H1 (cell line): ENCODE data around the gene PHAX. TPM values are rescaled to one million over a fixed set of nuclear protein-coding genes. Genes with fewer than 3 reads are reported as not detected.
"Not testable (repeated sequence)": the region's sequence is repeated elsewhere in the genome, so short reads cannot be mapped to it uniquely, and the experiment has no call there.

Experiments used
- CTCF ChIA-PET: fragments of 300-600 bp; sonication (Branson Sonifier 250); formaldehyde crosslinking; loops from one replicate; lab custom pipeline; 2021; ENCODE audit not compliant: partially characterized antibody; lab: Charles Lee
- POLR2A ChIA-PET: fragments of 300-600 bp; sonication (Branson Sonifier 250); formaldehyde crosslinking; loops from one replicate; lab custom pipeline; 2021; ENCODE audit warnings: inconsistent platforms; ENCODE audit not compliant: partially characterized antibody; lab: Charles Lee
- DNase-seq, 2 experiments: peaks; one replicate each; pipeline versions ENCODE4 v3.0.0 to v3.0.0-alpha.2; 2010 to 2022; ENCODE audit warnings: low spot score in 2 of 2, low read depth in 1 of 2, mixed read lengths in 1 of 2
- FAIRE-seq: peaks from 2 replicates; lab custom pipeline; 2011; peaks lifted over from hg19 to GRCh38; lab: Jason Lieb, UNC
- H2AFZ ChIP-seq: 2 replicates; pipeline ENCODE4 v1.8.1; 2012; ENCODE audit warnings: low read length, inconsistent platforms
- H2AK5ac ChIP-seq: 2 replicates; pipeline ENCODE4 v1.6.1; 2013; ENCODE audit warnings: low read depth, low read length
- H2BK120ac ChIP-seq: replicated peaks from 2 replicates; pipeline ENCODE3; 2013; ENCODE audit warnings: low read depth, low read length, inconsistent platforms
- H2BK12ac ChIP-seq: 2 replicates; pipeline ENCODE4 v1.6.1; 2013; ENCODE audit warnings: low read depth, low read length
- H2BK15ac ChIP-seq: 2 replicates; pipeline ENCODE4 v1.6.1; 2013; ENCODE audit warnings: low read length
- H2BK20ac ChIP-seq: 2 replicates; pipeline ENCODE4 v1.6.1; 2013; ENCODE audit warnings: low read length
- H2BK5ac ChIP-seq: 2 replicates; pipeline ENCODE4 v1.6.1; 2013; ENCODE audit warnings: low read depth, low read length
- H3K14ac ChIP-seq: 2 replicates; pipeline ENCODE4 v1.6.1; 2013; ENCODE audit warnings: inconsistent platforms; ENCODE audit not compliant: insufficient read length
- H3K18ac ChIP-seq: 2 replicates; pipeline ENCODE4 v1.6.1; 2013; ENCODE audit warnings: low read length; ENCODE audit errors: extremely low read depth
- H3K23ac ChIP-seq: 2 replicates; pipeline ENCODE4 v1.6.1; 2013; ENCODE audit warnings: inconsistent platforms; ENCODE audit not compliant: insufficient read length
- H3K23me2 ChIP-seq: 2 replicates; pipeline ENCODE4 v1.6.1; 2013; ENCODE audit warnings: low read depth, low read length
- H3K27ac ChIP-seq: 2 replicates; pipeline ENCODE4 v1.6.1; 2011; ENCODE audit warnings: low read depth, low read length, inconsistent platforms
- H3K27me3 ChIP-seq, 4 experiments: replicated peaks in 1 of 4; 1 replicate in 1 of 4; 2 replicates in 3 of 4; pipeline versions ENCODE4 v1.6.1 to v1.8.1; 2011 to 2013; ENCODE audit warnings: low read length in 3 of 4, mild to moderate bottlenecking in 3 of 4, inconsistent platforms in 2 of 4, mixed read lengths in 2 of 4, moderate library complexity in 1 of 4; ENCODE audit not compliant: control insufficient read depth in 3 of 4, insufficient read depth in 3 of 4; ENCODE audit errors: extremely low read depth in 1 of 4
- H3K36me3 ChIP-seq, 4 experiments: 2 replicates each; pipeline versions ENCODE4 v1.6.1 to v1.8.1; 2011 to 2013; ENCODE audit warnings: mild to moderate bottlenecking in 4 of 4, low read length in 3 of 4, moderate library complexity in 2 of 4, control low read depth in 1 of 4, inconsistent platforms in 1 of 4; ENCODE audit not compliant: insufficient read depth in 4 of 4, control insufficient read depth in 2 of 4
- H3K4ac ChIP-seq: replicated peaks from 2 replicates; pipeline ENCODE3; 2013; ENCODE audit warnings: low read length, low read depth, mixed read lengths, inconsistent platforms; ENCODE audit not compliant: insufficient read length
- H3K4me1 ChIP-seq, 4 experiments: replicated peaks in 1 of 4; 1 replicate in 1 of 4; 2 replicates in 3 of 4; pipeline versions ENCODE4 v1.6.1 to v1.8.1; 2011 to 2013; ENCODE audit warnings: low read length in 3 of 4, inconsistent platforms in 2 of 4, mixed read lengths in 1 of 4; ENCODE audit not compliant: insufficient read depth in 4 of 4, control insufficient read depth in 3 of 4
- H3K4me2 ChIP-seq, 2 experiments: 2 replicates each; pipeline versions ENCODE4 v1.6.1 to v1.8.1; 2011 to 2013; ENCODE audit warnings: low read depth in 2 of 2, low read length in 2 of 2, control low read depth in 1 of 2, inconsistent platforms in 1 of 2, mild to moderate bottlenecking in 1 of 2; ENCODE audit not compliant: insufficient read depth in 1 of 2
- H3K4me3 ChIP-seq, 4 experiments: fragments of 200-600, 300-600 bp in 1 of 4; sonication (generic), shearing (Covaris generic), sonication (Bioruptor Twin) in 1 of 4; 2 replicates each; pipeline versions ENCODE4 v1.5.1 to v1.8.1; 2011 to 2016; ENCODE audit warnings: low read length in 4 of 4, low read depth in 3 of 4, control low read depth in 2 of 4, inconsistent platforms in 2 of 4, mild to moderate bottlenecking in 2 of 4, mixed read lengths in 1 of 4, moderate library complexity in 1 of 4; ENCODE audit not compliant: insufficient read depth in 2 of 4; ENCODE audit errors: extremely low read depth in 1 of 4
- H3K56ac ChIP-seq: replicated peaks from 2 replicates; pipeline ENCODE3; 2013; ENCODE audit warnings: low read depth, mild to moderate bottlenecking, mixed read lengths, low read length, inconsistent platforms; ENCODE audit not compliant: insufficient read length
- H3K79me1 ChIP-seq: 2 replicates; pipeline ENCODE4 v1.6.1; 2013; ENCODE audit warnings: low read depth, low read length, control low read depth
- H3K79me2 ChIP-seq, 2 experiments: 2 replicates each; pipeline versions ENCODE4 v1.6.1 to v1.8.1; 2012 to 2013; ENCODE audit warnings: low read length in 2 of 2, mild to moderate bottlenecking in 2 of 2, inconsistent platforms in 1 of 2; ENCODE audit not compliant: insufficient read depth in 2 of 2, control insufficient read depth in 1 of 2
- H3K9ac ChIP-seq, 4 experiments: replicated peaks in 1 of 4; 1 replicate in 1 of 4; 2 replicates in 3 of 4; pipeline versions ENCODE4 v1.6.1 to v1.8.1; 2011 to 2013; ENCODE audit warnings: low read depth in 3 of 4, low read length in 3 of 4, control low read depth in 2 of 4, mild to moderate bottlenecking in 2 of 4, moderate library complexity in 2 of 4, inconsistent platforms in 1 of 4; ENCODE audit errors: extremely low read depth in 1 of 4
- H3K9me3 ChIP-seq, 2 experiments: 2 replicates each; pipeline versions ENCODE4 v1.6.1 to v1.8.1; 2012 to 2013; ENCODE audit warnings: mild to moderate bottlenecking in 2 of 2, moderate library complexity in 2 of 2, control low read depth in 1 of 2, inconsistent platforms in 1 of 2, low read depth in 1 of 2, low read length in 1 of 2, mixed read lengths in 1 of 2; ENCODE audit not compliant: insufficient read depth in 2 of 2
- H4K20me1 ChIP-seq, 2 experiments: replicated peaks in 1 of 2; 2 replicates each; pipeline versions ENCODE3 to v1.8.1; 2011 to 2013; ENCODE audit warnings: inconsistent platforms in 2 of 2, low read length in 2 of 2, mild to moderate bottlenecking in 1 of 2; ENCODE audit not compliant: insufficient read depth in 2 of 2, control insufficient read depth in 1 of 2
- H4K5ac ChIP-seq: 2 replicates; pipeline ENCODE4 v1.6.1; 2013; ENCODE audit warnings: low read length, low read depth, mixed read lengths, inconsistent platforms; ENCODE audit not compliant: insufficient read length
- H4K8ac ChIP-seq: 2 replicates; pipeline ENCODE4 v1.8.0; 2013; ENCODE audit warnings: mild to moderate bottlenecking, moderate library complexity, low read length, inconsistent platforms; ENCODE audit not compliant: insufficient read depth; ENCODE audit errors: extremely low read depth
- H4K91ac ChIP-seq: replicated peaks from 2 replicates; pipeline ENCODE3; 2013; ENCODE audit warnings: low read length, mixed read lengths, inconsistent platforms; ENCODE audit not compliant: insufficient read length
- WGBS, 2 experiments: shearing (Covaris generic) in 1 of 2; methylation state at CpG; one replicate each; pipeline versions ENCODE4 v1.1.6 to v1.1.7; 2013 to 2015; ENCODE audit warnings: low lambda C conversion rate in 2 of 2, mixed read lengths in 2 of 2, inconsistent platforms in 1 of 2, low coverage in 1 of 2, missing lambda C conversion rate in 1 of 2; ENCODE audit not compliant: insufficient replicate concordance in 2 of 2, insufficient coverage in 1 of 2, insufficient read length in 1 of 2; ENCODE audit errors: extremely low coverage in 1 of 2, missing lambda C conversion rate in 1 of 2; 5-methylcytosine and 5-hydroxymethylcytosine counted together
- polyA plus RNA-seq, 7 experiments: library from polyadenylated mRNA; depleted of rRNA in 3 of 7; stranded (reverse) in 5 of 7; unstranded in 2 of 7; fragments of >200 nt in 5 of 7; fragments of 200-250 nt in 2 of 7; gene quantifications; 1 replicate in 5 of 7; 2 replicates in 1 of 7; 4 replicates in 1 of 7; pipeline versions ENCODE4 v1.2.1 to v1.2.3, GENCODE V29; 2011 to 2013; ENCODE audit warnings: missing spikeins in 2 of 7, mixed read lengths in 2 of 7
- total RNA-seq: library from RNA; stranded (reverse); fragmentation: NEBNext Ultra II Directional; extraction: Animal tissue kit (Norgen Biotek cat#: 25700); gene quantifications from 2 replicates; pipeline ENCODE4 v1.2.1, GENCODE V29; 2021

Gene PHAX
- total and polyA plus RNA-seq, 2 of the 8 experiments (the other 6 are each of a cell fraction or from before 2014, with no cell fraction given), result 32.1 to 59.5 TPM

DNA sequence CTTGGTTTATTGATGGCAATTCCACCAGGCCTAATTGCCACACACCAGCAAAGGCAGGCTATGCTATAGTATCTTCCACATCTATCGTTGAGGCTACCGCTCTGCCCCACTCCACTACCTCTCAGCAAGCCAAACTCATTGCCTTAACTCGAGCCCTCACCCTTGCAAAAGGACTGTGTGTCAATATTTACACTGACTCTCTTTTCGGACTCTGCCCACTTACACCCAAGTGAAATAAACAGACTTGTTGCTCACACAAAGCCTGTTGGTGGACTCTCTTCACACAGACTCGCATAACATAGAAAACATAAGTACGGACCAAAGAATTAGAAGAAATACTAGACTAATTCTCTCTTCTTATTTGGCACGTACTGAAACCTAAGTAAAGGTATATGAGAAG lies 48.3 kb downstream of the PHAX start:
- H4K8ac ChIP-seq, H3K36me3 ChIP-seq, H2AK5ac ChIP-seq, H3K27me3 ChIP-seq, H3K4me1 ChIP-seq, H2BK5ac ChIP-seq, H3K4ac ChIP-seq, H3K56ac ChIP-seq, H3K23me2 ChIP-seq, H3K14ac ChIP-seq, H3K4me2 ChIP-seq, FAIRE-seq, H3K27ac ChIP-seq, H4K20me1 ChIP-seq, H2AFZ ChIP-seq, H3K79me2 ChIP-seq, DNase-seq, H4K5ac ChIP-seq, H3K9ac ChIP-seq, H3K18ac ChIP-seq, H3K9me3 ChIP-seq, H2BK15ac ChIP-seq, H3K4me3 ChIP-seq, H3K23ac ChIP-seq, H3K79me1 ChIP-seq, POLR2A ChIA-PET, H4K91ac ChIP-seq, H2BK12ac ChIP-seq, H2BK120ac ChIP-seq, H2BK20ac ChIP-seq: not testable (repeated sequence)
- 86% methylated on average over 7 of the region's 7 CpGs; no CpG with 5 or more reads in 1 of the 2 experiments for WGBS, 2 experiments
- CTCF ChIA-PET, result interaction anchor here (0.9 to 1.2 kb wide), 2 partner anchors 129 to 200 kb away, joined by 3 to 4 read pairs; no protein-coding TSS in a partner anchor

GRCh38 chr5:126649709-126650108 lies 49.0 kb downstream of the PHAX start:
- H2BK15ac ChIP-seq, H4K20me1 ChIP-seq, H3K27me3 ChIP-seq, H3K4me1 ChIP-seq, H4K8ac ChIP-seq, H3K14ac ChIP-seq, H2BK12ac ChIP-seq, H2BK120ac ChIP-seq, DNase-seq, H4K5ac ChIP-seq, POLR2A ChIA-PET, H3K79me1 ChIP-seq, H3K9ac ChIP-seq, H2BK5ac ChIP-seq, H2BK20ac ChIP-seq, H3K18ac ChIP-seq, H3K23ac ChIP-seq, H4K91ac ChIP-seq, H3K27ac ChIP-seq, H3K36me3 ChIP-seq, H3K79me2 ChIP-seq, FAIRE-seq, H3K4me2 ChIP-seq, H3K4me3 ChIP-seq, H2AK5ac ChIP-seq, H3K4ac ChIP-seq, H3K56ac ChIP-seq, H3K23me2 ChIP-seq, H2AFZ ChIP-seq, H3K9me3 ChIP-seq: not testable (repeated sequence)
- CTCF ChIA-PET, result interaction anchor here (0.9 to 1.2 kb wide), 2 partner anchors 128 to 199 kb away, joined by 3 to 4 read pairs; no protein-coding TSS in a partner anchor
- 97% methylated on average over 6 of the region's 6 CpGs; no CpG with 5 or more reads in 1 of the 2 experiments for WGBS, 2 experiments
